Endometrial microvascular endothelial cells (primary cell): ENCODE data around the gene G6PC1. TPM values are rescaled to one million over a fixed set of nuclear protein-coding genes. Genes with fewer than 3 reads are reported as not detected.
"Not testable (repeated sequence)": the region's sequence is repeated elsewhere in the genome, so short reads cannot be mapped to it uniquely, and the experiment has no call there.

Experiments used
- in situ Hi-C: cut with HindIII; loops from 2 replicates; pipeline ENCODE4 v1.10.0; 2017; ENCODE audit warnings: low sequenced_read_pairs, low pct_unique_long_range_greater_than_20kb; ENCODE audit errors: inconsistent ontology term
- total RNA-seq: library from RNA; depleted of rRNA; stranded (reverse); fragments of >200 nt; gene quantifications from one replicate; pipeline ENCODE4 v1.2.3, GENCODE V29; 2015; ENCODE audit errors: inconsistent ontology term

Gene G6PC1
- total RNA-seq, 1 donor from 2014 or later = not detected

DNA sequence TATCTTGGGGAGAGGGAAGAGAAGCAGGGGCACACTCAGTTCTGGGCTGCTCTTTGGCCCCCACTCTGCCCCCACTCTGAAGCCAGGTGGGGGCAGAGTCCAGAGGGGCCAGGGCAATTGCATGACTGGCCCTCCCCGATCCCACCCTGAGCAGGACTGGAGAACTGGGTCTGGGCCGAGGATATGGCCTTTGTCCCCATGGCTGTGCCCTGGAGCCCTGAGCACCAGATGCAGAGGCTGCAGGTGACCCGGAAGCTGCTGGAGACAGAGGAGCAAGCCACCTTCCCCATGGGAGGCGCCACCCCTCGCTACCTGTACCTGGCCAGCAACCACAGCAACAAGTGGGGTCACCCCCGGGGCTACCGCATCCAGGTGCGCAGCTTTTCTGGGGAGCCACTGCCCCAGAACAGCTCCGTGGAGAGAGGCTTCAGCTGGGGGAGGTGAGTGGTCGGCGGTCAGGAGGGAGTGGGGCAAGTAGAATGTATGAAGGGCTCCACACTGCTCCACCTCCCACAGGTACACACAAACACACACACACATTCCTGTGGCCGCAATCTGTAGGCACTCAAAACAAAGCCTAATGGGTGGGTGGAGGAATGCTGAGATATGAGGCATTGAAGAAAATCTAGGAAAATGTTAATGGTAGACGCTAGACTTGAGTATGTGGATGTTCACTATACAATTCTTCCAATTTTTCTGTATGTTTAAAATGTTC is 28.2 kb upstream of the G6PC1 start:
- in situ Hi-C loops = no loop called here

DNA sequence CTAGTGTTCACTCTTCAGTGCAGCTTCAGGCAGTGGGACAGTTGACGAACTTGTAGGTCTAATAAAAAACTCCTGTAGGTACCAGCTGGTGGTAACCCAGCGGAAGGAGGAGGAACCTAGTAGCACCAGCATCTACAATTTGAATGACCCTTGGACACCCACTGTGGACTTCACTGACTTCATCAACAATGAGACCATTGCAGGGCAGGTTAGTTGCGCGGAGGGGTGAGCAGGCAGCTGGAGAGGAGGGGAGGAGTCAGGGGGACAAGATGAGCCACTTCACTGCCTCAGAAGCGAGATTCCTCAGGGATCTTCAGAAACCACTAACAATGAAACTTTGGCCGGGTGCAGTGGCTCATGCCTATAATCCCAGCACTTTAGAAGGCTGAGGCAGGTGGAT is 27.3 kb upstream of the G6PC1 start:
- in situ Hi-C loops = no loop called here

DNA sequence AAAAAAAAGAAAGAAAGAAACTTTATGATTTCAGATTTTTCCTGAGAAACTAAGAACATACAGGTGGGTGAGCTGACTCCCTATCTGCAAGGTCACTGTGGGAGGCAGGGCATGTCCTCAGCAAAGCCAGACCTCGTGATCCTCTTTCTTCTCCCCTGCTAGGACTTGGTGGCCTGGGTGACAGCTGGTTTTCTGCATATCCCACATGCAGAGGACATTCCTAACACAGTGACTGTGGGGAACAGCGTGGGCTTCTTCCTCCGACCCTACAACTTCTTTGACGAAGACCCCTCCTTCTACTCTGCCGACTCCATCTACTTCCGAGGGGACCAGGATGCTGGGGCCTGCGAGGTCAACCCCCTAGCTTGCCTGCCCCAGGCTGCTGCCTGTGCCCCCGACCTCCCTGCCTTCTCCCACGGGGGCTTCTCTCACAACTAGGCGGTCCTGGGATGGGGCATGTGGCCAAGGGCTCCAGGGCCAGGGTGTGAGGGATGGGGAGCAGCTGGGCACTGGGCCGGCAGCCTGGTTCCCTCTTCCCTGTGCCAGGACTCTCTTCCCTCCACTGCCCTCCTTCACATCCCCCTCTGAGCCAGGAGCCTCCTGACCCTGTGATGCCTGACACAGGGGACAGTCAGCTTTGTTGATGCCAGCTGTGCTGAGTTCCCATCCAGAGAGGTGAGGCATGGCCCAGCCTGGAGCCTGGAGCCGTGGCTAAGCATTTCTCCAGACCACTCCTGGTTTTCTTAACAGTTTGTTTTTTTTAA is 26.5 kb upstream of the G6PC1 start:
- in situ Hi-C loops = not testable (repeated sequence)

DNA sequence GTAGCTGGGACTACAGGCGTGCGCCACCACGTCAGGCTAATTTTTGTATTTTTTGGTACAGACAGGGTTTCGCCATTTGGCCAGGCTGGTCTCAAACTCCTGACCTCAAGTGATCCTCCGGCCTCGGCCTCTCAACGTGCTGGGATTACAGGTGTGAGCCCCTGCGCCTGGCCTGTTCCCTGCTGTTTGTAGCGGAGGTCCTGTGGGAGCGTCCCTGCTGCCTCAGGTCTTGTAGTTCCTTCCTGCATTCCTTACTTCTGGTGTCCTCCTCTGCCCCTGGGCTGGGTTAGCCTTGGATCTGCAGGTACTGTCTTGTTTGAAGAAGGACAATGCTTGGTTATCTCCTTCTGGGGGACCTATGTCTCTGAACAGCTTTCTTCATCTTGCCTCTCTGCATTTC is 23.6 kb upstream of the G6PC1 start:
- in situ Hi-C loops = no loop called here

DNA sequence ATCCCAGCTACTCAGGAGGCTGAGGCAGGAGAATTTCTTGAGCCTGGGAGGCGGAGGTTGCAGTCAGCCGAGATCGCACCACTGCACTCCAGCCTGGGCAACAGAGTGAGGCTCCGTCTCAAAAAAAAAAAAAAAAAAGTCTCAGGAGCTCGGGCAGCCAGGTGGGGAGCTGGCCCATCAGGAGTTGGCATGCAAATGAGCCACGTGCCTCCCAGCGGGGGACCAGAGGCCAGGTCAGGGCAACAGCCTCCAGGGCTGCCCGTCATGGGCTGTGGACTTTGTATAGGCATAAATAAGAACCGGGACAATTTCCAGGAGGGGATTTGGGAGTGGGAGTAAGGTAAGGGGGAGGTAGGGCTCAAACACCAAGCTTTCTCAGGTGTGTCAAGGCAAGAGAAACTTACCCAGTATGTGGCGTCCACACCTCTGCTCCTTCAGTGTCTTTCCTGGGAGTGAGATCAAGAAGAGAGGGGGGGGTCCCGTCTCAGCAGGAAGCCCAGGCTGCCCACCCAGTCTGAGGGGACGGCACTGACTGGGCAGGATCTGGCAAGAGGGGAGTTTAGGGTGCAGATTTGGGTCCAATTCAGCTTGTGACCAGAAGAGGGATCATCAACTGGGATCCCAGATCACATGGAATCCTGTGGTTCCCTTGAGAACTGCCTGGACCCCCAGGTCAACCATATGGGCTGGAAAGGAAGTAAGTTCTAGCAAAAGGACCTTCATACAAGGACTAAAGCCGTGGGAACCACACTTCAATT is 22.3 kb upstream of the G6PC1 start:
- in situ Hi-C loops = no loop called here

DNA sequence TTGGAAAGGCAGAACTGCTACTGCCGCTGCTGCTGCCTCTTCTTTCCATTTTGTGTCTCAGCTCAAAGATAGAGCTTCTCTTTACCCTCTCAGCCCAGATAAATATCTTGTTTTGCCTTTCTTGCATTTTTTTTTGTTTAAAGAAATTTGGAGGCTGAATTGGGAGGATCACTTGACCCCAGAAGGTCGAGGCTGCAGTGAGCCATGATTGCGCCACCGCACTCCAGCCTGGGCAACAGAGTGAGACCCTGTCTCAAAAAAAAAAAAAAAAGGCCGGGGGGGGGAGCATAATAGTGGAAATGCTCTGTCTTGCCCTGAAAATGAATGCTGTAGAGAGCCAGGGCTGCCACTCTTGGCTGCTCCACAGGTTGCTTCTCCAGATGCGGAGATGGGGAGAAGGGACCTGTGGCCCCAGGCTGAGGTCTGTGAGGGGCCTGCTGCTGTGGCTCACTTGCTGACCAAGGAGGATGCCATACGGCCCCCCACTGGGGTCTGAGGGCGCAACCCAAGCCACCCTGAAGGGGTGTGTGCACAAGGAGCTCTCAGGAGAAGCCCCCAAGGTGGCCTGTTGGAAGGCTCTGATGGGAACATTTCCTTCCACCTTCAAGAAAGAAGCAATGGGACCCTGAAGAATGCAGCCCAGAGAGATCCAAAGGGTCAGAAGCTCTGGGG is 21.5 kb upstream of the G6PC1 start:
- in situ Hi-C loops = no loop called here

DNA sequence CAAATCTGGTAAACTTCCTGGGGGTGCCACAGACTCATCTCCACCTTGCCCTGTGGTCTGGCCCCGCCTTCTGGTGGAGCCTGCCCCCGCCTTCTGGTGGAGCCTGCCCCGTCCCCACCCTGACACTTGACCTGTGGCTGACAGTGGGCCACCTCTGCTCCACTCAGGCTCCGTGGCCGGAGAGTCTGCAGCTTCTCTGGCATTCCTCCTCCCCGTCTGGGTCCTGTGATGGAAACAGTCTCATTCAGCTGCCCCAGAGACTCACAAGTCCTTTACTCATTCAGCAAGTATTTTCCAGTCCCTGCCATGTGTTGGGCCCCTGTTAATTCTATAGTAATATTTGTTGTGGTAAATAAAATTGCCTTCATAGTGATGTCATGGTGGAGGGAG is 21.0 kb upstream of the G6PC1 start:
- in situ Hi-C loops = no loop called here

DNA sequence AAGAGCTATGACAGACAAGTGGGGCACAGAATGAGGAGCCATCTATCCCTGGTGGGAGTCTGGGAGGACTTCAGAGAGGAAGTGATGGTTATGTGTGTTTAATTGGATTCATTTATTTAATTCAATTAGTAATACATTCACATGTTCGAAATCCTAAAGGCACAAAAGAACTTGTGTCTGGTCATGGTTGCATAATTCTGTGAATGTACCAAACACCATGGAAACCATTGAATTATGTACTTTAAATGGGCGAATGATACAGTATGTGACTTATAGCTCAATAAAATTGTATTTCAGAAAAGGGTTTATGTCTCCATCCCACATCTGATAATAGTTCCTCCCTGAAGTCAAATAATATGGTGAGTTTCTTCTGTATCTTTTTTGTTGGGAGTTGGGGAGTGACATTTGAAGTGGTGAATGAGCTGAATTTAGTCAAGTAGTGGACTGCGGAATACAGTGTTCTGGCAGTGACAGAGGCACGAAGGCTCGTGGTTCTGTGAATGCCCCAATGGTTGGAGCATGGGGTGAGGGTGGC is 19.8 kb upstream of the G6PC1 start:
- in situ Hi-C loops = no loop called here

DNA sequence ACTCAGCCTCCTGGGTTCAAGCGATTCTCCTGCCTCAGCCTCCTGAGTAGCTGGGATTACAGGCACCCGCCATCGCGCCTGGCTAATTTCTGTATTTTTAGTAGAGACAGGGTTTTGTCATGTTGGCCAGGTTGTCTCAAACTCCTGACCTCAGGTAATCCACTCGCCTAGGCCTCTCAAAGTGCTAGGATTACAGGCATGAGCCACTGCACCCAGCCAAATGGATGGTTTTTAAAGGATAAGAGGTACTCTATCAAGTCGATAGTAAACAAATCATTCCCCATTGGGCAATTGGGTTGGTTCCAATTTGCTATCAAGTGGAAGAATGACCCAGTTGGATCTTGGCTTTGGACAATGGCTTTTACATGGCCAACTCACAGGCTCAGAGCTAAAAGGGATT is 18.9 kb upstream of the G6PC1 start:
- in situ Hi-C loops = not testable (repeated sequence)

DNA sequence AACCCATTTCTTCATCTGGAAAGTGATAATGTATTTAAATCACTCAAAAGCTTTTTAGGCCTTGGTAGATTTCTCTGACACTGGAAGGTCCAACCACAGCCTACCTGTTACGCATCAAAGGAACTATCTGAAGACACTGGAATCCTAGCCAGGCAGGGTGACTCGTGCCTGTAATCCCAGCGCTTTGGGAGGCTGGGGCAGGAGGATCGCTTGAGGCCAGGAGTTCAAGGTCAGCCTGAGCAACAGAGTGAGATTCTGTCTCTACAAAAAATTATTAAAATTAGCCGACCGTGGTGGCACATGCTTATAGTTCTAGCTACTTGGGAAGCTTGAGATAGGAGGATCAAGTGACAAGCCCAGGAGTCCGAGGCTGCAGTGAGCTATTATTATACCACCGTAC is 18.4 kb upstream of the G6PC1 start:
- in situ Hi-C loops = no loop called here

DNA sequence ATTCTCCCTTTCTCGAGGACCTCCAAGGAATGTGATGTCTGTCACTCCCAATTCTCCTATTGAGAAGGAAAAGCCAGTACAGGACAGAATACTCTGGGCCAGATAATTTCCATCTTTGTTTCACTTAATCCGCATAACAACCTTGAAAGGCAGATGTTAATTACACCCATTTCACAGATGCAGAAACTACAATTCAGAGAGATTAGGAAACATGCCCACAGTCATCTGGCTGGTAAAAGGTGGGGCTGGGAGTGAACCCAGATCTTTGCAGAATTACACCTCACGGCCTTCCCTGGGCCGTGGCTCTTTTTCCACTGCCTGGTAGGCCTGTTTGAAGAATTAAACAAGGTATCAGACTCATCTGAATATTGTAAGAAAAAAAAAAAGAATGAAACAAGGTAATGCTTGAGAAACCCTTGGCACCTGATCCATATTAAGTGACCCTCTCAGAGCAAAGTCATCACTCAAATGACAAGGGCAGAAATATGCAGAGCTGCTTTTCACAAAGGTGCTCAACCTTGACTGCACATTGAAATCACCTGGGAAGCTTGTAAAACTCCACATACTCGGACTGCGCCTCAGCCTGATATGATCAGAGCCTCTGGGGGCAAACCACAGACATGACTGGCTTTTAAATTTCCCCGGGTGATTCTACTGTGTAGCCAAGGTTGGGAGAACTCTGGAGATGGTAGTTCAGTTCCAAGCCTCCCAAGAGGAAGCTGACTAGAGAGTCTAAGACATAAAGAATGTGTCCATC is 16.6 kb upstream of the G6PC1 start:
- in situ Hi-C loops = no loop called here

DNA sequence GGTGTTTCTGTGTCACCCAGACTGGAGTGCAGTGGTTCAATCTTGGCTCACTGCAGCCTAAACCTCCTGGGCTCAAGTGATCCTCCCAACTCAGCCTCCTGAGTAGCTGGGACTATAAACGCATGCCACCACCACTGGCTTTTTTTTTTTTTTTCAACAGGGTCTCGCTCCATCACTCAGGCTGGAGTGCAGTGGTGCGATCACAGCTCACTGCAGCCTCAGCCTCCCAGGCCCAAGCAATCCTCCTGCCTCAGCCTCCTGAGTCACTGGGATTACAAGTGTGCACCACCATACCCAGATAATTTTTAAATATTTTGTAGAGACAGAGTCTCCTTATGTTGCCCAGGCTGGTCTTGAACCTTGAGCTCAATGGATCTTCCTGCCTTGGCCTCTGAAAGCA is 14.8 kb upstream of the G6PC1 start:
- in situ Hi-C loops = not testable (repeated sequence)

DNA sequence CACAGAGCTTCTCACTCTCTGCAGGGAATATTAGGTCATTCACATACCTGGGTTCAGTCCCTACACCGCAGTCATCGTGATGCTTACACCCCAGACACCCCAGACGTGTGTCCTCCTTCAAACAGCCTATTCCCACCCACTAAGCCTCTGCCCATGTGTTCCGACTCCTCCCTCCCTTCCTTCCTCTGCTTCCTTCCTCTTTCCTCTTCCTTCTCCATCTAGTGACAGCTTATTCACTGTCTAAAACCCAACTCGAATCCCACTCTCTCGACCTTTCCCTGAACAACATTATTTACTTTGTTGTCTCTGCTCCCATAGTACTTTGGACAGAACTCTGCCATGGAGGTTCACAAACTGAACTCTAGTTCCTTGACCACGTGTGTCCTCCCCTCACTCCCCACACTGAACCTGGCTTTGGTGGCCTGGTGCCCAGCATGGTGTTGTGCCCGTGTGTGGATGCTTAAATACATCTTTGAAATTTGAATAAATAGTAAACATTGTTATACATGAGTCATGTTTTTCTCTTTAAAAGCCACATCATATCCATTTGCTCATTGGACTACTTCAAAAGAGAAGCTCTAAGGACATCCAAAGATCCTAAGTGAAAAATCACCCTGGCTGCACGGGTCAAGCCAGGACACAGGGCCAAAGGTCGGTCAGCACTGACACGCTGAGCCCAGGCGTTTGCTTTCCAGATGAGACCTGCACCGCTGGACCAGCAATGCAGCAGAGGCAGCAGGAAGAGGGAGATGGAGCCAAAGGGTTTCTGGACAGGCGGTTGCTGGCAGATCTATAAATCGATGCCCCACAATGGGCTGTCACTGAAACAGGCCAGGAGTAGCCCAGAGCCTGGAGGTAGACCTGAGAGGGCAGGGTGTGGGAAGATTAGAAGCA is 14.1 kb upstream of the G6PC1 start:
- in situ Hi-C loops = no loop called here

DNA sequence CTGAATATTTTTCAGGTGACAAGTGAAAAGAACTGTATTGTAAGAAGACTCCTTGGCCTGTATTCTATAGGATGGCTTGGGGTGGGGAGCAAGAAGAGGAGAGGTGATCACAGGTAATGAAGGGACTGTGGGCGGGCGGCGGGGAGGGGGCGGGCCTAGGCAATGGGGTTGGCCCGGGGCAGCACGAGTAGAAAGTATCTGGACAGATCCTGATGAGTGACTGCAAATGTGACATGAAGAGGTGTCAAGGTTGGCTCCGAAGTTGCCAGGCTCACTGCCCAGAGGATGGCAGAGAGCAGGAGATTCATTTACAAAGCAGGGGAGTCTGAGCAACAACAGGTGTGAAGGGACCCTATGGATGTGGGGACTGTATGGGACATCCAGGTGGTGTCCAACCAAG is 10.8 kb upstream of the G6PC1 start:
- in situ Hi-C loops = no loop called here

DNA sequence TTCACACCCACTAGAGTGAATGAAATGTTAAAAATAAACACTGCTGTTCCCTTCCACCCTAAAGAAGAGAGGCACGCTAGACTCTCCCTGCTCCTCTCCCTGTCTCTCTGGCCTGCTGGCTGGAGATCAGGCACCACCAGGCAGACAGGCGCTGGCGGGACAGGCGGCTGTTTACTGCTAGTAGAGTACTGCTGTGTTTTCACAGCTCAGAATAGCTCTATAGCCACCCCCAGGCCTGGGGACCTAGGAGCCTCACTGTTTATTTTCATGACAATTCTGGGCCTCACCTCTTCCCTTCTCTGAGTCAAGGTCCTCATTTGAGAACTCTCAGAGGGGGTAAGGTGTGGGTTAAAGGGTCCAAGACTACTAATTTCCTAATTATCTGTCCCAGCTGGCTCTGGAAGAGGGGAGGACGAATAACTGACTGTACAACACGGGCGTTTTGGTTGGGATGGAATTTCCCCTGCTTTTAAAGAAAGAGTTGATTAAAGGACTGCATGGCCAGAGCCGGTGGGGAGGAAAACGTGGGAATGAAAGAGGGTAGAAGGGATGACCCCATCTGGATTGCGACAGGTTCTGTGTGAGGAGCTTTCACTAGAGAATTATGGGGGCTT is 9.0 kb upstream of the G6PC1 start:
- in situ Hi-C loops = no loop called here

DNA sequence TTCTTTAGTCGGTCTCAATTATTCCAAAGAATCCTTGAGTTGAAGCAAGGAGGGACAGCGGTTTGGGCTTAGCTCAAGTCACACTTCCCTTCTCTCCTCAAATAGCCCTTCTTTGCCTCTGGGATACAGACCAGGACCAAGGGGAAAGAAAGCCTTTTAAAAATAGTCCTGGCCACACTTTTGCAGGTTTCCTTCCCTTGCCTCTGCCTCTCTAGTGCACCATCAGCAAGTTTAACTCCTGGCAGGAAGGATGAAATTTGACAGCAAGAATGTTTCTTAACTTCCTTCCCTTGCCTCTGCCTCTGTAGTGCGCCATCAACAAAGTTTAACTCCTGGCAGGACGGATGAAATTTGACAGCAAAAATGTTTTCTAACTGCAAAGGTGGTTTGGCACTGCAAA is 7.2 kb upstream of the G6PC1 start:
- in situ Hi-C loops = no loop called here
